ENCODE results near the gene ANKMY1.

The ANKMY1 gene

GRCh38 chr2:240443891-240444301 is 113.9 kb downstream of the ANKMY1 start:
- DNase-seq: no peak

GRCh38 chr2:240442891-240443715 is 114.7 kb downstream of the ANKMY1 start:
- no peak for DNase-seq

GRCh38 chr2:240441993-240442411 is 115.8 kb downstream of the ANKMY1 start:
- DNase-seq: no peak

- DNase-seq: no peak
These were observed 116.3 kb downstream of the ANKMY1 start for GRCh38 chr2:240441326-240441992.

- DNase-seq: no peak
These were observed 117.0 kb downstream of the ANKMY1 start for GRCh38 chr2:240440704-240441320.

DNA sequence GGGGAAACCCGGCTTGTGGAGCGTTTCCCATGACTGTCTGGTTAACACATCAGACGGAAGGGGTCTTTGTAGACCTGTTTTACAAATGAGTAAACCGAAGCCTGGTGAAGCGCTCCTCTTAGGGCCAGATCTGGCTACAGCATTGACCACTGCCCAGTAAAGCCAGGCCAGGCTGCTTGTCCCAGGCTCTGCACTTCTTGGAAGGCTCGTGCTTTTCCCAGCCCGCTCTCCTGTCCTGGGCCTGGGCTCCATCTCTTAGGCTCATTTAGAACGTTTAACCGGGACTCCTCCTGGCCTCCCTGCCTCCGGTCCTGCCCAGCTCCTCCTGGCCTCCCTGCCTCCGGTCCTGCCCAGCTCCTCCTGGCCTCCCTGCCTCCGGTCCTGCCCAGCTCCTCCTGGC is 117.5 kb downstream of the ANKMY1 start:
- no peak for DNase-seq

- DNase-seq: no peak
These were observed 118.1 kb downstream of the ANKMY1 start for GRCh38 chr2:240439698-240440151.

DNA sequence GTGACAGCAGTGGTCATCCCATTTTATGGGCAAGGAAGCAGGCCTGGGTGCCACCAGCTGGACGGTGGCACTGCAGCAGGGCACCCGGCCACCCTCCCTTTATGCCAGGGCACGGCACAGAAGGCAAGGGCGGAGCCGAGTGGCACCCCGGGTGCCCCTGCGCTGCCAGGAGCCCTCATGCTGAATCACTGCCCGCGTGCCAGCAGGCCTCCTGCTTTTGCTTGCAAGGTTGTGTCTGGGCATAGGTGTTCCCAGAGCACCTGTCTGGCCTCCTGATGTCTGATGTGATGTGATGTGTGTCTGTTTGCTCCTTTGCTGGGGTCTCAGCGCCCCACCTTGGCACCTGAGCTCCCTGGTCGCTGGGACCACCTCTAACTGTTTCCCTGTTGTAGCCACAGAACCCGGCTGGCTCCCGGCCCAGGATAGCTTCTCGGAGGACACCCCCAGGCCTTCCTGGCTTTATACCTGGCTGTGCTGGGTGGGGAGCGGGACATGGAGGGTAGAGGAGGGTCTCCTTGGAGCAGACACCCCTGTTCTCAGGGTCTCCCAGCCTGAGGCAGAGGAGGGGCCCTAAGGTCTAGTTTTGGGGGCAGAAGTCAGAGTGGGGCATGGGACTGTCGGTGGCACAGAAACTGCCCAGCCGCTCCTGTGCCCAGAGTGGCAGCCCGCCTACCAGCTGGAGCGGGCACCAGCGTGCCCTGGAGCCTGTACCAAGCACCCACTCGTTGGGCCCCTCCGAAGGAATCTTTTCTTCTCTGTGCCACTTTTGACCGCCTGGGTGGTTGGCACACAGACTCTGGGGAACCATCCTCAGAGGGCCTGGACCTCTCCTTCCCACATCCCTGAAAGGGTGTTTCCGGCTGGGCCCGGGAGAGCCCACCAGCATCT is 118.7 kb downstream of the ANKMY1 start:
- no peak for DNase-seq

DNA sequence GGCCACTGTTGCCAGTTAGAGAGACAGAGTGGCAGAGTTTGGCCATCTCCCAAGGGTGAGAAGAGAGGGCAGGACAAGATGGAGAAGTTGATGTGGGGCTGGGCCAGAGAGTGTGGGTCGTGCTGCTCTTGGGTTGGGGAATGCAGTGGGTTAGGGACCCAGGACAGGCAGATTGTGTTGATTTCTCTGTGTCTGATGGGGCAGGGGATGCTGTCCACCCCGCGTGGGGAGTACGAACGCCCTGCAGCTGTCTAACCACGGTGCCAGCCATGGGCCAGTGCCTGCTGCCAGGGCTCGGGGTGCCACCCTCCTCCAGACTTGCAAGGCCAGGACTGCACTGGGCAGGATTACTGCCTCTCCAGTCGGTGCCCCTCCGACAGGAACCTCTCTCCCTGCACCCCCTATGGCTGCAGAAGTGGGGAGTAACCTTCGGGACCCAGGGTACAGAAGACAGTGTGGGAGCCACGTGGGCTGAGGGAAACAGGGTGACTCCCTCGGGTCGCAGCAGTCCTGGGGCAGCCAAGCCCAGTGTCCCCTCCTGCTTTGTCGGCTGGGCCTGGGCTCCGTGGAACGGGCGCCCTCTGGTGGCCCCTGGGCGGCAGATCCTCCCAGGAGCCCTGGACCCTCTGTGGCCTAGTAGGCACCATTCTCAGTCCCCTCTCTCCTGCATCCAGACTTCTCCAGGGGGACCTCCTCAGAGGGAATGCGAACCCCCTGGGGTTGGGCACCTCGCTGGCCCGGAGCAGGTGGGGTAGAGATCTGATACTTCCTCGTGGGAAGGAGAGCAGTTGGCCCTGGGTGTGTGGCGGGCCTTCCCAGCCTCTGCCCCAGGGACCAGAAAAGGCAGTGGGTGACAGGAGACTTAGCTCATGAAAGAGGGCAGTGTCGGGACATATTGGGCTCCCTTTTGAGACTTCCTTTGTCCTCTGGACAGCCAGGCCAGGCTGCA is 119.7 kb downstream of the ANKMY1 start:
- peak; percentile 53 for DNase-seq

DNA sequence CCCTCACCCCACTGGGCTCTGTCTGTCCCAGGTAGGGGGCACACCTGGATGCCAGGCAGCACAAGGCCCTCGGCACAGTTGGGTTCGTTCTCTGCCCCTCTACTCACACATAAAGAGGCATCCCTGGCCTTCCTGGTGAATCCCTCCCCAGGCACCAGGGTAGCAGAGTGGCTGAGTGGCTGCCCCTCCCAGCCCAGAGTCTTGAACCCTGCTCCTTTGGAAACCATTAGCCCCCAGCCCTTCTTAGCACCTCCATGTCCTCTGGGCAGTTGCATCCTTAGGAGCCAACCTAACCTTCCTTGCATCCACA is 120.3 kb downstream of the ANKMY1 start:
- DNase-seq: no peak

- DNase-seq: no peak
These were observed 120.9 kb downstream of the ANKMY1 start for GRCh38 chr2:240436683-240437550.

- no peak for DNase-seq
These were observed 121.7 kb downstream of the ANKMY1 start for GRCh38 chr2:240435948-240436682.

DNA sequence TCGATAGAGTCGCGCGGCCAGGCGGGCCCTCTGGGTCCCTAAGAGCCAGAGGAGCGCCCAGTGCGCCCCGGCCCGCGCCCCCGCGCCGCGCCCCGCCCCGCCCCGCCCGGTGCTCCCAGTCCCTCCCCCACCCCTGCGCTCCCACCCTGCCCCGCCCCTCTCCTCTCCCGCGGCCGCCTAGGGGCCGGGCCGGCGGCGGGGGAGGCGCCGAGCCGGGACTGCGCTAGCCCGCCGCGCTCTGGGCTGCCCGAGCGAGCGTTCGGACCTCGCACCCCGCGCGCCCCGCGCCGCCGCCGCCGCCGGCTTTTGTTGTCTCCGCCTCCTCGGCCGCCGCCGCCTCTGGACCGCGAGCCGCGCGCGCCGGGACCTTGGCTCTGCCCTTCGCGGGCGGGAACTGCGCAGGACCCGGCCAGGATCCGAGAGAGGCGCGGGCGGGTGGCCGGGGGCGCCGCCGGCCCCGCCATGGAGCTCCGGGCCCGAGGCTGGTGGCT is 122.3 kb downstream of the ANKMY1 start, which contains the start of gene GPC1:
GPC1 (plus strand) TSS at position 207 of the 491 bp plus-strand sequence; CDS start at position 463, 256 bp downstream.
- DNase-seq: no peak

GRCh38 chr2:240434728-240435456 is 122.9 kb downstream of the ANKMY1 start:
- peak; percentile 81 for DNase-seq

- no peak for DNase-seq
These were observed 123.6 kb downstream of the ANKMY1 start for GRCh38 chr2:240433973-240434727.

DNA sequence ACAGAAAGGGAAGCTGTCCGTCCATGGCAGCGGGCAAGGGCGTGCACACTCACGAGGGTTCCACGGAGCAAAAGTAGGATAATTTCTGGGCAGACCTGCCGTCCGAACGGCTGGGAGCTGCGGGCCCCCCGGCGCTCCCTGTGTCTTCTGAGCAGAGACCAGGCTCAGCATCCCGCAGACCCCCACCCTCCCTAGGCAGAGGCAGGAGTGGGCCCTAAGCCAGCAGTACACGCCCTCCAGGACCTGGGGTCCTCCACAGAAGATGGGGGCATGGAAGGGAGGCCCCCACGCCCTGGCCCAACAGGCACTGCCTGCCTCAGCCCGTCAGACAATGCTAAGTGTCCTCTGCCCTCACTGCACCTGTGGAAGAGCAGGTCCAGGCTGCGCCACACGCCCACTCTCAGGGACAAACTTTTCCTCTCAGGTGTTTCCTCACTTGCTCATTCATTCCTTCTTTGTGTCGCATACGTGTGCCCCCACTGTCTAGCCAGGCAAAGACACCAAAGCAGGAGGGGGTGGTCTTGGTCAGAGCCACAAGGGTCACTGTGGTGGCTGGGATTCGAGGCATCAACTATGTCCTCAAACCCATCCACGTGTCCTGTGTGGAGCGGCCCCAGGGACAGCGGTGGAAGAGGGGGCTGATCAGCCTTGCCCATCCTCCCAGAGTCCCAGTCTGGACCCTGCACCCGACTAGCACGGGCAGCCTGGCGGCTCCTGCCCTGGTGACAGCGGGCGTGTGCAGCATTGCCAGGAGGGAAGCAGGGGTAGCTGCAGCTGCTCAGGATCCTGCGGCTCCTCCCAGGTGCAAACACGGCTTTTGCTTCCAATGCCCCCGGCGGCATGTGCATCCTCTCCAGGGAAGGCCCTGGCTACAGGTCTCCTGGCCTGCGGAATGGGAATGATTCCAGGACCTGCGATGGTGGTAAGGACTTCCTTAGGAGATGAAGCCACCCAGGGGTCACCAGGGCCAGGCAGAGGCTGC is 124.7 kb downstream of the ANKMY1 start:
- no peak for DNase-seq

GRCh38 chr2:240432430-240432819 is 125.4 kb downstream of the ANKMY1 start:
- DNase-seq: no peak

Measured in central memory CD4-positive, alpha-beta T cell (primary cell).